T-helper 9 cell (primary cell): ENCODE data around the gene PPP6R2.
A peak's percentile ranks its signal among the peaks of the same experiment; 100 is the strongest.
"Not testable (repeated sequence)": the region's sequence is repeated elsewhere in the genome, so short reads cannot be mapped to it uniquely, and the experiment has no call there.

Source experiments
- DNase-seq: peaks from one replicate; pipeline ENCODE4 v3.0.0-alpha.2; 2020

The PPP6R2 gene

DNA sequence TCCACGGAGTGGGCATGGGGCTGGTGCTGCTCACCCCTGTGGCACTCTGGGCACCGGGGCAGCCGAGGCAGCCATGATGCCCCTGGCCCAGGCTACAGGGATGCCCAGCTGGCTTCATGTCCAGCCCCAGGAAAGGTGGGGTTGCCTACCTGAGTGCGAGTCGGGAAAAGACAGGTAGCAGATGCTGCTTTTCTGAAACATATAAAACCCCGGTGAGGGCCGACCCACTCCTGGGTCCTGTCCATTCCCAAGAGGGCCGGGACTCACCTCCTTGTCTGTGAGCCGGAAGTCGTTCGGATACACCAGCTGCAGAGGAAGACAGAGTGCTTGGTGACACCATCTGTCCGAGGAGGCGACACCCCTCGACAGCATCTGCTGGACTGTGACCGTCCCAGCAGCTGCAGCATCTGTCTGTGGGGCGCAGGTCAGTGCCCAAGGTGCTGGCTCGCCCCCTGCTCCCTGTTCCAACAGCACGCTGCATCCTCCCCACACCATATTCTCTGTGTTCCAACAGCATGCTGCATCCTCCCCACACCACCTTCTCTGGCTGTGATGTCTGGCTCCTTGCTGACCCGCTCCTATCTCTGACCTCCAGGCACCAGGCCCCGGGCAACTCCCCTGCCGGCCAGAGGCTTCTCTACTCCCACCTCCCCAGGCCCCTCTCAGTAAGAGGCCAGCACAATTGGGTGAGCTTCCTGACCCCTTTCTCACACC lies 24.3 kb upstream of the PPP6R2 start:
- no peak for DNase-seq

DNA sequence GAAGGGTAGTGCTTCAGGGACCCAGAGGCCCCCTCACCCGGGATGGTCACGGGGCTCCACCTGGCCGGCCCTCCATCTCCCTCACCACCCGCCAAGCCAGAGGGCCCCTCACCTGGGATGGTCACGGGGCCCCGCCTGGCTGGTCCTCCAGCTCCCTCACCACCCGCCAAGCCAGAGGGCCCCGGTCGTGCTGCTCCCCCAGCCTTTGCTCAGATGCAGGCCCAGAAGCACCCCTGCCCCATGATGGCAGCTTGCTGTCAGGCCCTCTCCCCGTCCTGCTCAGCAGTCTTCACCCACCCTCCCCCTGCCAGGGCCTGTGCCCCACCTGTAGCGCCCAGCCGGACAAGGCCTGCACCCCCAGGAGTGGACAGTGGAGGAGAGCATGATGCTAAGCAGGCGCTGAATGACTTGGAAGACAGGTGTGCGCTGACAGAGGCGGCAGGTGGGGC lies 23.6 kb upstream of the PPP6R2 start:
- DNase-seq = no peak

DNA sequence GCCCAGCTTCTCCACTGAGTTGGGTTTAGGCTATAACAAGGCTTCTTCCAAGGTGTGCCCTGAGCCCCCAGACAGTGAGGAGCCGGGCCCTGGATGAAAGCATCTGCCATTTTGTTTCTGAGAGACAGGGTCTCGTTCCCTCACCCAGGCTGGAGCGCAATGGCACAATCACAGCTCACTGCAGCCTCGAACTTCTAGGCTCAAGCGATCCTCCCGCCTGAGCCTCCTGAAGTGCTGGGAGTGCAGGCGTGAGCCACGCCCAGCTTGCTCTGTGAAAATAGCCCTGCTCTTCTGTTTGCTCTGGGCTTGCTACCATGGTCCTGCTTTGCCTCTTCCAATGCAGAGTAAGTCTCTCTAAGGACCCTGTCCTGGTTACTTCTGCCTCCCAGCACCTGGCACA lies 23.0 kb upstream of the PPP6R2 start:
- no peak for DNase-seq

DNA sequence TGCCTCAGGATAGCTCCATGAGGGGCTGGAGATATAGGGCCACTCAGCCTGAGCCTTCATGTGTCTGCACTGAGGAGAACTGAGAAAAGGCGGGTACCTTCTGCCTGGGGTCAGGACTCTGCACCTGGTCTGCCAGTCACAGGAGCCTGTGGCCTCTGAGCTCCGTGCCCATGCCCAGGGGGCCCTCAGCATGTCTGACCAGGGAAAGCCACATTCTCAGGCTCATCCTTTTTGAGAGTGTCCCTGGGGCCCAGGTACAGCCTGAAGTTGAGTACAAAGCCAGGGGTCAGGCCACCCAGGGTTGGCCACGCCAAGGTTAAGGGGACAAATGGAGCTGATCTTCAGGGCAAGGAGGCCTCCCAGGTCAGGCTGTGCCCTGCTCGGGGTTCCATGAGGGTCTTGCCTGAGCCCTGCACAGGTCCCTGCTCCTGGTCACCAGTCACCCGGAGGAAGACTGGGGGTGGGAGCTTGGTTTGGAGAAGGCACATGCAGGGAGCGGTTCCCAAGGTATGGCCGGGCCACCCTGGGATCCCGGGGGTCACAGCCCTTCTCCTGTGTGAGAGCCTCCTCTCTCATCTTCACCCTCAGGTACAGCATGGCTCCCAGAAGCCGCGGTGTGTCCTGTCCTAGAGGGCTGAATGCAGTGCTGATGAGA lies 22.3 kb upstream of the PPP6R2 start:
- no peak for DNase-seq

DNA sequence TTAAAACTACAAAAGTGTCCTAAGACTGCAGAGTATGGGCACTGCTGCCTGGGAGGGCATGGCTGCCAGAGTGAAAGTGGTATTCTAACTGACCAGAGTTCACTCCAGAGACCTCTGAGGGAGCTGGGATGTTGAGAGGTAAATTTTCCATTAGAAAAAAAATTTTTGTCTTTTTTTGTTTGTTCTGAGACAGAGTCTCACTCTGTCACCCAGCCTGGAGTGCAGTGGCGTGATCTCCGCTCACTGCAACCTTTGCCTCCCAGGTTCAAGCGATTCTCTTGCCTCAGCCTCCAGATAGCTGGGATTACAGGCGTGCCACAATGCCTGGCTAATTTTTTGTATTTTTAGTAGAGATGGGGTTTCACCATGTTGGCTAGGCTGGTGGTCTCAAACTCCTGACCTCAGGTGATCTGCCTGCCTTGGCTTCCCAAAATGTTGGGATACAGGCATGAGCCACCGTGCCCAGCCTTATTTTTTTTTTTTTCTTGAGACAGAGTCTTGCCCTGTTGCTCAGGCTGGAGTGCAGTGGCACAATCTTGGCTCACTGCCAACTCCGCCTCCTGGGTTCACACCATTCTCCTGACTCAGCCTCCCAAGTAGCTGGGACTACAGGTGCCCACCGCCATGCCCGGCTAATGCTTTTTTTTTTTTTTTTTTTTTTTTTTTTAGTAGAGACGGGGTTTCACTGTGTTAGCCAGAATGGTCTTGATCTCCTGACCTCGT lies 20.6 kb upstream of the PPP6R2 start:
- DNase-seq = not testable (repeated sequence)

DNA sequence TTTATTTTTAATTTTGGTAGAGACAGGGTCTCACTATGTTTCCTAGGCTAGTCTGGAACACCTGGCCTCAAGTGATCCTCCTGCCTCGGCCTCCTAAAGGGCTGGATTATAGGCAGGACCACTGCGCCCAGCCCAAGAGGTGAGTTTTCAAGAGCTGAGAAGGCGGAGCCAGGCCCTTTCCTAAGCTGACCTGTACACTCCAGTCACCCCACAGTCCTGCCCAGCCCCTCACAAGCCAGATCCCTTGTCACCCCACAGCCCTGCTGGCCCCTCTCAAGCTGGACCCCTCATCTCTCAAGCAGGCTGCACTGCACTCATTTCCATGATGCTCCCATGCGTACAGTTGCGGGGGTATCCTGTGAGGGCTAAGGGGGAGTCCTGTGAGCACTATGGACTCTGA lies 19.2 kb upstream of the PPP6R2 start:
- no peak for DNase-seq

DNA sequence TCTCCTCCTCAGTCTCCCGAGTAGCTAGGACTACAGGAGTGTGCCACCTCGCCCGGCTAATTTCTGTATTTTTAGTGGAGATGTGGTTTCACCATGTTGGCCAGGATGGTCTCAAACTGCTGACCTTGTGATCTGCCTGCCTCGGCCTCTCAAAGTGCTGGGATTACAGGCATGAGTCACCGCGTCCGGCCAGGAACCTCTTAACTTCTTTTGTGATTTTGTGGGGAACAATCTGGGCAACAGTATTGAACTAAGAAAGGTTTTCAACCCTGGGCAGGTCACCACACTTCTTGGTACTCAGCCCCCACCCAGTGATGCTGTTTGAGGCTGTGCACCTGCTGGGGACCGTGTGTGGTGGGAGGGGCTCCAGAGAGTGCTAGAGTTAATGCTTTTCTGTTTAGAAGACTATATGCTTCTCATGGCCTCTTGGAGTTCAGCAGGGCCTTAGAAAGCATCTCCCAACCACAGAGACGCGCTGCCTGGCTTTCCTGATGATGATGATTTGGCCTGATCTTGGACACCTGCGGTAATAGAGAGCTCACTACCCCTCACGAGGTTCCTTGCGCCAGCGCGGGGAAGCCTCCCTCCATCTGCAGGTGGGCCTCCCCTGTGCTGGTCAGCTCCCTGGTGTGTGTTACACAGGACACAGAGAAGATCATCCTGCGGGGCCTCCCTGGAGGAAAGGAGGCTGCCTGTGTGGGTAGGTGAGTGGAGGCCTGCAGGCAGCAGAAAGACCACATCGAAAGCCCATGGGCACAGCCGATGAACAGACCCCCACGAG lies 17.5 kb upstream of the PPP6R2 start:
- DNase-seq = no peak

DNA sequence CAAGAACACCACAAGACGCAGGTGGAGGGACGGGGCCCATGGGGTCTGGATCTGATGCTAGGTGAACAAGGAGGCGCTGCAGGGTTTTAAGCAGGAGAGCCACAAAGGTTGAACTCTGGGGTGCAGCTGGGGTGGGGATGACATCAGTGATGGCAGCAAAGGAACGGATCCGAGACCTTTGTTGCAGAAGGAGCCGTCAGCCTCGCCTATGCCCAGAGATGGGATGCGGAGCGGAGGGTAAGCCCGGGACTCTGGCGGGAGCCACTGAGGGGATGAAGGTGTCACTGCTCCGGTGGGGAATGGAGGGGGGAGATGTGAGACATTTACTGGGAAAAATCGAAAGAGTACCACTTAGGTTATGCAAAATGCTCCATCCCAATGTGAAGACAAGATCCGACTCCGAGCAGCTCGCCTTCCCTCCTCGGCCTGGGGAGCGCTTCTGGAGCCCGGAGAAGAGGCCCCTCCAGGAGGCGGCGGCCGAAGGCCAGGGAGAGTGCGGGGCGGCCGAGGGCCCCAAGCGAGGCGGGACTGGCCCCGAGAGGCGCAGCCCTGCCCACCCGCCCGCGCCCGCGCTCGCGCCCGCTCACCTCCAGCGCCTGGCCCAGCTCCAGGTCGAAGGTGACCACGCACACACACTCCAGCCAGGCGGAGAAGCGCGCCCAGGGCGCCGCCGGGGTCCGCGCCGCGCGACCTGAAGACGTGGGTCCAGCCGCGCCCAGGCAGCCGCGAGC lies 16.7 kb upstream of the PPP6R2 start:
- no peak for DNase-seq

DNA sequence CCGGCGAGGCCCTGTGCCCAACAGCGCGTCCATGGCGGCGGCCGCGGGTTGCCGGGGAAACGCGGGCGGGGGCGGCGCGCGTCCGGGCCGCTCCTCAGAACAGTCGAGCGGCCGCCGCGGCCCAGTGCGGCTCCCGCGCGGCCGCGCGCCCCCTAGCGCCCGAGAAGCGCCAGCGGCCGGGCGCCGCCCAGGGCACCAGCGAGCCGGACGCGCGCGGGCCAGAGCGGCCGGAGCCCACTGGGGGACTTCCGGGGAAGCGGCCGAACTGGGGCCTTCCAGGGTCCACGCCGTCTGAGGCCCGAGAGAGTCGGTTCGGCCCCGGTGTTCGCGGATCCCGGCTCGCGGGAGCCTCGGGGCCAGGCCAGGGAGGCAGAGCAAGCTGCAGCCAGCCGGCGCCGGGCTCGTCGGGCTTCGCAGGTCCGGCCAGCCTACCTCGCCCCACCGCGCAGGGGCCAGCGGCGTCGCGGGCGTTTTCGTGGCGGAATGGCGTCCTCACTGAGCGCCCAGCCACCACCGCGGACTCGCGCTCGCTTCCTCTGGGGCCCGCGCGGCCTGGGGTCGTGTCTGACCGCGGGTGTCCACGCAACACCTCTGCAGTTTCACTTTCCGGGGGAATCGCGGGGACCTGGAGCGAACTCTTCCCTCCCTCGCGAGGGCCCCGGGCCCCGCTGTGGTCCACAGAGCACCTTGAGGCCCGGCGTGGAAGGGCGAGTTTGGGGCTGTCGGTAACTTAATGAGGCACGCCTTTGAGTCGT lies 16.0 kb upstream of the PPP6R2 start, which contains the start of gene DENND6B:
Gene DENND6B (minus strand): TSS at position 57 of the 755 bp plus-strand sequence. CDS start 24 bp downstream, at position 33.
- DNase-seq = peak; percentile 62

DNA sequence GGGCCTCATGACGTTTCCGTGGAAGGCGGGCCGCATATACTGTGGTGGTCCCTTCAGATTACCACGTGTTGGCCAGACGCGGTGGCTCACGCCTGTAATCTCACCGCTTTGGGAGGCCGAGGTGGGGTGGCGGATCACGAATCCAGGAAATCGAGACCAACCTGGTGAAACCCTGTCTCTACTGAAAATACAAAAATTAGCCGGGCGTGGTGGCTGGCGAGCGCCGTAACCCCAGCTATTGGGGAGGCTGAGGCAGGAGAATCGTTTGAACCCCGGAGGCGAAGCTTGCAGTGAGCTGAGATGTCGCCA lies 15.5 kb upstream of the PPP6R2 start:
- DNase-seq = no peak

DNA sequence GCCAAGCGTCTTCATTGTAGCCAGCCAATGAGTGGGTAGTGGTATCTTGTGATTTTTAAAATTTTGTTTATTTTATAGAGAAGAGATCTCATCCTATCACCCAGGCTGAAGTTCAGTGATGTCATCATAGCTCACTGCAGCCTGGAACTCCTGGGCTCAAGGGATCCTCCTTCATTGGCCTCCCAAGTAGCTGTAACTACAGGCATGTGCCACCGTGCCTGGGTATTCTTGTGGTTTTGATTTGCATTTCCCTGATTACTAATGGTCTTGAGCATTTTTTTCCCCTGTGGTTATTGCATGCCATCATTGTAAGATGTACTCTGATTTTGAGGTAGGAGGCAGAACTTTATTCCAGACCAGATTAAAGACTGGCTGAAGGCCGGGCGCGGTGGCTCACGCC lies 13.9 kb upstream of the PPP6R2 start:
- DNase-seq = no peak

DNA sequence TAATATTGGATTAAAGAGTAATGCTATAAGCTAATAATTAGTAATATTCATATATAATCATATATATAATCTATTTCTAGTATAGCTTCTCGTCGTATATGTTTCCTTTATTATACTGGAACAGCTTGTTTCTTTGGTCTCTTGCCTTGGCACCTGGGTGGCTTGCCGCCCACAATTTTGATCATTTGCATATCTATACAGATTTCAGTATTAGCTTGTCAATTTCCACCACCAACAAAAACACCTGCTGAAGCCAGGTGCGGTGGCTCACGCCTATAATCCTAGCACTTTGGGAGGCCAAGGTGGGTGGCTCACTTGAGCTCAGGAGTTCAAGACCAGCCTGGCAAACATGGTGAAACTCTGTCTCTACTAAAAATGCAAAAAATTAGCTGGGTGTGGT lies 8.7 kb upstream of the PPP6R2 start:
- DNase-seq = not testable (repeated sequence)

DNA sequence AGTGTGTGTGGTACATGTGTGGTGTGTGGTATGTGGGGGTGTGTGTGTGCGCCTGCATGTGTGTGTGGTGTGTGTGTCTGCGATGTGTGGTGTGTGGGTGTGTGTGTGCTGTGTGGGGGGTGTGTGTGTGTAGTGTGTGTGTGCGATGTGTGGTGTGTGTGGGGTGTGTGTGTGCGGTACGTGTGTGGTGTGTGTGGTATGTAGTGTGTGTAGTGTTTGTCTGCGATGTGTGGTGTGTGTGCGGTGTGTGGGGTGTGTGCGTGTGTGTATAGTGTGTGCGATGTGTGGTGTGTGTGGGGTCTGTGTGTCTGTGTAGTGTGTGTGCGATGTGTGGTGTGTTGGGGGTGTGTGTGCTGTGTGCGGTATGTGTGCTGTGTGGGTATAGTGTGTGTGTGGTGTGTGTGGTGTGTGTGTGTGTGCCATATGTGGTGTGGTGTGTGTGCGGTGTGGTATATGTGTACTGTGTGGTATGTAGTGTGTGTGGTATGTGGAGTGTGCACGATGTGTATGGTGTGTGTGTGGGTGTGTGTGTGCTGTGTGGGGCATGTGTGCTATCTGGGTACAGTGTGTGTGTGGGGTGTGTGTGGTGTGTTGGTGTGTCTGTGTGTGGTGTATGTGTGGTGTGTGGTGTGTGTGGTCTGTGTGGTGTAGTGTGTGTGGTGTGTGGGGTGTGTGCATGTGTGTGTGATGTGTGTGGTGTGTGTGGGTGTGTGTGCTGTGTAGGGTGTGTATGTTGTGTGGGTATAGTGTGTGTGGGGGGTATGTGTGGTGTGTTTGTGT lies 5.7 kb upstream of the PPP6R2 start:
- DNase-seq = no peak

DNA sequence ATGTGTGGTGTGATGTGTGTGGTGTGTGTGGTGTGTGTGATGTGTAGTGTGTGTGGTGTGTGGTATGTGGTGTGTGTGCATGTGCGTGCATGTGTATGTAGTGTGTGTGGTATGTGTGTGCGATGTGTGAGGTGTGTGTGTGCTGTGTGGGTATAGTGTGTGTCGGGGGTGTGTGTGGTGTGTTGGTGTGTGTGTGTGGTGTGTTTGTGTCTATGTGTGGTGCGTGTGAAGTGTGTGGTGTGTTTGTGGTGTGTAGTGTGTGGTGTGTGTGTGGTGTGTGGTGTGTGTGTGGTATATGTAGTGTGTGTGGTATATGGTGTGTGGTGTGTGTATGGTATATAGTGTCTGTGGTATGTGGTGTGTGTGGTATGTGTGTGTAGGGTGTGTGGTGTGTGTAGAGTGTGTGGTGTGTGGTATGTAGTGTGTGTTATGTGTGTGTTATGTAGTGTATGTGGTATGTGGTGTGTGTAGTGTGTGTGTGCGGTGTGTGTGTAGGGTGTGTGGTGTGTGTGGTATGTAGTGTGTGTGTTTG lies 5.0 kb upstream of the PPP6R2 start:
- DNase-seq = no peak

DNA sequence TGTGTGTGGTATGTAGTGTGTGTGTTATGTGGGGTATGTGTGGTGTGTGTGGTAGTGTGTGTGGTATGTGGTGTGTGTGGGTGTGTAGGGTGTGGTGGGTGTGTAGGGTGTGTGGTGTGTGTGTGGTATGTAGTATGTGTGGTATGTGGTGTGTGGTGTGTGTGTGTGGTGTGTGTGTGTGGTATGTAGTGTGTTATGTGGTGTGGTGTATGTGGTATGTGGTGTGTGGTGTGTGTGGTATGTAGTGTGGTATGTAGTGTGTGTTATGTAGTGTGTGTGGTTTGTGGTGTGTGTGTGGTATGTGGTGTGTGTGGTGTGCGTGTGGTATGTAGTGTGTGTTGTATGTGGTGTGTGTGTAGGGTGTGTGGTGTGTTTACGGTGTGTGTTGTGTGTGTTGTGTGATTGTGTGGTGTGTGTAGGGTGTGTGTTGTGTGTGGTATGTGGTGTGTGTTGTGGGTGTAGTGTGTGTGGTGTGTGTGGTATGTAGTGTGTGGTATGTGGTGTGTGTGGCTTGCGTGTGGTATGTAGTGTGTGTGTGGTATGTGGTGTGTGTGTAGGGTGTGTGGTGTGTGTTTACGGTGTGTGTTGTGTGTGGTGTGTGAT lies 4.2 kb upstream of the PPP6R2 start:
- DNase-seq = no peak

DNA sequence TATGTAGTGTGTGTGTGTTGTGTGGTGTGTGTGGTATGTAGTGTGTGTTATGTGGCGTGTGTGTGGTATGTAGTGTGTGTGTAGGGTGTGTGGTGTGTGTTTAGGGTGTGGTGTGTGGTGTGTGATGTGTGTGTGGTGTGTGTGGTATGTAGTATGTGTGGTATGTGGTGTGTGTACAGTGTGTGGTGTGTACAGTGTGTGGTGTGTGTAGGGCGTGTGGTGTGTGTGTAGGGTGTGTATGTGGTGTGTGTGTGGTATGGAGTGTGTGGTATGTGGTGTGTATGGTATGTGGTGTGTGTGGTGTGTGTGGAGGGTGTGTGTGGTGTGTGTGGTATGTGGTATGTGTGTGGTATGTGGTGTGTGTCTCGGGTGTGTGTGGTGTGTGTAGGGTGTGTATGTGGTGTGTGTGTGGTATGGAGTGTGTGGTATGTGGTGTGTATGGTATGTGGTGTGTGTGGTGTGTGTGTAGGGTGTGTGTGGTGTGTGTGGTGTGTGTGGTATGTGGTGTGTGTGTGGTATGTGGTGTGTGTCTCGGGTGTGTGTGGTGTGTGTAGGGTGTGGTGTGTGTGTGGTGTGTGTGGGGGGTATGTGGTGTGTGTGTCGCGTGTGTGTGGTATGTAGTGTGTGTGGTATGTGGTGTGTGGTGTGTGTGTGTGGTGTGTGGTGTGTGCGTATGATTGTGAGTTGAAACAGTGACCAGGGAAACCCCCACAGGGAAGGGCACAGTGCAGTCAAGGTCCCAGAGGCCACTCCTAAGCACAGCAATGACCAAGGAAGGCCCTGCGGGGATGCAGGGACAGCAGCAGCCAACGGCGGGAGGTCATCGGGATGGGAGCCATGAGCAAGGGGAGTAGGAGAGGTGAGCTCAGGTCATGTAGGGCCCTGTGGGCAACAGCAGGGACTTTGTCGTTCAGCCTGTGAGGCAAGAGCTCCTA lies 2.9 kb upstream of the PPP6R2 start:
- DNase-seq = no peak

DNA sequence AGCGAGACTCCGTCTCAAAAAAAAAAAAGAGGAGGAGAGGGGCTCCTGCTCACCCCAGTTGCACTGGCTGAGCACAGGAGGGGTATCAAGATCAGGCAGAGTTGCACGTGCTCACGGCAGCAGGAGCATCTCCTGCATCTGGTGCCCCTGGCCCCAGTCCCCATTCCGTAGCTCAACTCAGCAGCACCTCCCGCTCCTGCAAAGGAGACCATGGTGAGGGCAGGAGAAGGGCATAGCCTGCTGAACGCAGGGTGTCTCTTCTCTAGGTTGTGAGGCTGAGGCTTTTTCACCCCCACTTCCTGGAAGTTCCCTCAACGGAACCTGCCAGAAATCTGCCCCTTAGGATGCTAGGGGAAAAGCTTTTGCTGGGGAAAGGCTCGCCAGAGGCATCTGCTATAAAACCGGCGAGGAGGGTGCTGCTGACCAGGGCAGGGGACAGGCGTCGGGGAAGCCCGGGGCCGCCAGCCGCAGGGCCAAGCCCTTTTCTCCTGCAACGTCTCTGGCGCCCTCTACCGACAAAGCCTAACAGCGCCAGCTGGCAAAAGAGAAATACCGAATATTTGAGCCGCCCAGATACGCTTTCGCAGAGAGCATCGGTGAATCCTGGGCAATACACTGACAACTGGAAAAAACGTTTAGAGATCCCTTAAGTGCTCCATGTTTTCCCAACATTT lies 1.0 kb upstream of the PPP6R2 start:
- peak; percentile 93 for DNase-seq

DNA sequence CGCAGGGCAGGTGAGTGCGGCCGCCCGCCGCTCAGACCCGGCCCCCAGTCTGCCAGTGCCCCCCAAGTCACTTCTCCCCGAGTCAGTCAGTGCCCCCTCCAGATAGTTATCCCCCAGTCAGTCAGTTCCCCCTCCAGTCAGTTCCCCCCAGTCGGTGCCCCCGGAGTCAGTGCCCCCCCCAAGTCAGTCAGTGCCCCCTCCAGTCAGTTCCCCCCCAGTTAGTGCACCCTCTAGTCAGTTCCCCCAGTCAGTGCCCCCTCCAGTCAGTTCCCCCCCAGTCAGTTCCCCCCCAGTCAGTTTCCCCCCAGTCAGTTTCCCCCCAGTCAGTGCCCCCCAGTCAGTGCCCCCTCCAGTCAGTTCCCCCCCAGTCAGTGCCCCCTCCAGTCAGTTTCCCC lies 411 bp downstream of the PPP6R2 start:
- DNase-seq = no peak
